Measurements from ENCODE around the gene PAIP2B. TPM values are rescaled to one million over a fixed set of nuclear protein-coding genes. Genes with fewer than 3 reads are reported as not detected.
"Not testable (repeated sequence)": the region's sequence is repeated elsewhere in the genome, so short reads cannot be mapped to it uniquely, and the experiment has no call there.

The PAIP2B gene
- total RNA-seq, 2 experiments from 2014 or later = 3.0 to 6.9 TPM

DNA sequence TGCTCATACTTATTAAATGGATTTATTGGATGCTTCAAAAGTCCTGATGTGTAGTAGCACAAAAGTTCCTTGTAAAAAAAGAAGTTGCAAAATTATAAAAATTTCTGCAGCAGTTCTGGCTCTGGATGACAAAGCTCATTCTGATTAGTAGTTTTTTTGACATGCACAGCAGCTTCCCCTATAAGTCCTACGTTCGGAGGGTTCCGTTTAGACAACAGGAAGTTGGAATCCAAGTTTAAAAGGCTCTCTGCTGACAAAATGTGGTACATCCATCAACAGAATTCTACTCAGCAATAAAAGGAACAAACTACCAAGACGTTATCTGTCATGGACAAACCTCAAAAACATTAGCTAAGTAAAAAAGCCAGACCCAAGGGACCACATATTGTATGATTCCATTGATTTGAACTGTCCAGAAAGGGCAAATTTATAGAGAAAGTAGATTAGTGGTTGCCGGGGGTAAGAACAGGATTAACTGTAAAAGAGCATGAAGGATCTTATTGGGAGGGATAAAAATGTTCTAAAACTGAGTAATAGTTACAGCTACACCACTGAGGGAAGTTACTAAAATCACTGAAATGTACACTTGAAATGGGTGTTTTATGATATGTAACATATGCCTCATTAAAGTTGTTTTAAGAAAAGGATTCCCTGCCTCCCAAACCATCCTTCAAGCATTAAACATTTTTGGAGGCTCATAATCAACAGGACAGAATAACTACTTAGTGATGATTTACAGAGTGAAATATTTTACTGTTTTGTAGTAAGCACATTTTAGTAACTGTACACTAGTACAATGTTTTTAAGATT, 43.4 kb downstream of the PAIP2B start:
- POLR2A ChIA-PET; H3K4me3 ChIP-seq (ENCODE audit: low read depth, low read length, poor library complexity, severe bottlenecking); CTCF ChIA-PET (ENCODE audit: unreplicated experiment); H4K20me1 ChIP-seq (ENCODE audit: insufficient read depth, low read length); H3K36me3 ChIP-seq (ENCODE audit: insufficient read depth, low read length); H3K4me1 ChIP-seq (ENCODE audit: insufficient read depth, low read length, poor library complexity, severe bottlenecking); H3K79me2 ChIP-seq (ENCODE audit: insufficient read depth, low read depth, low read length); H3K9me3 ChIP-seq (ENCODE audit: low read length); H3K9me2 ChIP-seq (ENCODE audit: insufficient read depth, low read length); intact Hi-C loops (cut with micrococcal nuclease; ENCODE audit: unreplicated experiment); H3K27ac ChIP-seq (ENCODE audit: low read depth, low read length, poor library complexity, severe bottlenecking); BruUV-seq (replicated peaks); H2AFZ ChIP-seq (ENCODE audit: low read length); DNase-seq (ENCODE audit: low spot score); H3K4me2 ChIP-seq (ENCODE audit: low read length): not testable (repeated sequence)

- no TSS peak for BruUV-seq (replicated peaks)
- intact Hi-C loops (cut with micrococcal nuclease; ENCODE audit: unreplicated experiment) = no loop called here
- H3K4me2 ChIP-seq (ENCODE audit: low read length) = no peak overlapping the region
- H4K20me1 ChIP-seq (ENCODE audit: insufficient read depth, low read length) = no peaks in the 10 kb centered on the region
- H3K36me3 ChIP-seq (ENCODE audit: insufficient read depth, low read length) = no peaks in the 10 kb centered on the region
- H3K9me2 ChIP-seq (ENCODE audit: insufficient read depth, low read length) = no peaks in the 10 kb centered on the region
- no peak for TF ChIP-seq EZH2phosphoT487 (IDR thresholded peaks at IDR 0.05; ENCODE audit: borderline replicate concordance, low read depth, low read length)
- no peak for TF ChIP-seq CTCF (conservative IDR thresholded peaks at IDR 0.05; ENCODE audit: low read length)
- no peak overlapping the region for H2AFZ ChIP-seq (ENCODE audit: low read length)
- no peak overlapping the region for H3K27ac ChIP-seq (ENCODE audit: low read depth, low read length, poor library complexity, severe bottlenecking)
- H3K4me1 ChIP-seq (ENCODE audit: insufficient read depth, low read length, poor library complexity, severe bottlenecking) = no peaks in the 10 kb centered on the region
- ChIA-PET CTCF (ENCODE audit: unreplicated experiment) (no interaction called here), POLR2A (no interaction called here)
- no peaks in the 10 kb centered on the region for H3K79me2 ChIP-seq (ENCODE audit: insufficient read depth, low read depth, low read length)
- no peak overlapping the region for H3K4me3 ChIP-seq (ENCODE audit: low read depth, low read length, poor library complexity, severe bottlenecking)
- no peaks in the 10 kb centered on the region for H3K9me3 ChIP-seq (ENCODE audit: low read length)
- DNase-seq (ENCODE audit: low spot score) = no peak
Observed at GRCh38 chr2:71181316-71181715, 45.6 kb downstream of the PAIP2B start.

GRCh38 chr2:71178836-71179235, 48.1 kb downstream of the PAIP2B start:
- H3K36me3 ChIP-seq (ENCODE audit: insufficient read depth, low read length); H3K4me1 ChIP-seq (ENCODE audit: insufficient read depth, low read length, poor library complexity, severe bottlenecking); BruUV-seq (replicated peaks); H3K9me3 ChIP-seq (ENCODE audit: low read length); H3K27ac ChIP-seq (ENCODE audit: low read depth, low read length, poor library complexity, severe bottlenecking); H2AFZ ChIP-seq (ENCODE audit: low read length); intact Hi-C loops (cut with micrococcal nuclease; ENCODE audit: unreplicated experiment); H3K4me3 ChIP-seq (ENCODE audit: low read depth, low read length, poor library complexity, severe bottlenecking); H3K4me2 ChIP-seq (ENCODE audit: low read length); POLR2A ChIA-PET; CTCF ChIA-PET (ENCODE audit: unreplicated experiment); H3K9me2 ChIP-seq (ENCODE audit: insufficient read depth, low read length); DNase-seq (ENCODE audit: low spot score); H3K79me2 ChIP-seq (ENCODE audit: insufficient read depth, low read depth, low read length); H4K20me1 ChIP-seq (ENCODE audit: insufficient read depth, low read length): not testable (repeated sequence)

DNA sequence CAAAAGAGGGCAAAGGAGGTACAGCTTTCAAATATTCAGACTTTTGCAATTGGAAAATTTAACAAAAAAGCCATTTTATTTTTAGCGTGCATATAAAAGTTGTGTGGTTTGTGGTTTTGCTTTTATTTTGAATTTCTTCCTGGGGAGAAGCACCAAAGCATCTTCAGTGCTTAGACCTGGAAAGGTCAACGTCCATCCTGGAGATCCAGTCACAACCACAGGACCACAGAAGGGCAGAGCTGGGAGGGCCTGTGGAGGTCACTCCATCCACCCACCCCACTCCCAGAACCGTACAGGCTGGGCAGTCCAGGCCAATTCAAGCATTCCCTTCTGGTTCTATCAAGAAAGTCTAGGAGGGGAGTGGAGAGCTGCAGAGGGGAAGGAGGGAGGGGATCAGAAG, 52.7 kb downstream of the PAIP2B start:
- Histone ChIP-seq H3K27ac (ENCODE audit: low read depth, low read length, poor library complexity, severe bottlenecking) (no peak overlapping the region), H3K4me3 (ENCODE audit: low read depth, low read length, poor library complexity, severe bottlenecking) (no peak overlapping the region), H3K36me3 (ENCODE audit: insufficient read depth, low read length) (no peaks in the 10 kb centered on the region), H4K20me1 (ENCODE audit: insufficient read depth, low read length) (no peaks in the 10 kb centered on the region), H3K4me1 (ENCODE audit: insufficient read depth, low read length, poor library complexity, severe bottlenecking) (no peaks in the 10 kb centered on the region), H3K79me2 (ENCODE audit: insufficient read depth, low read depth, low read length) (no peaks in the 10 kb centered on the region), H3K9me3 (ENCODE audit: low read length) (no peaks in the 10 kb centered on the region), H2AFZ (ENCODE audit: low read length) (no peak overlapping the region), H3K4me2 (ENCODE audit: low read length) (no peak overlapping the region), H3K9me2 (ENCODE audit: insufficient read depth, low read length) (no peaks in the 10 kb centered on the region)
- TF ChIP-seq EZH2phosphoT487 (IDR thresholded peaks at IDR 0.05; ENCODE audit: borderline replicate concordance, low read depth, low read length) (no peak), CTCF (conservative IDR thresholded peaks at IDR 0.05; ENCODE audit: low read length) (no peak)
- POLR2A ChIA-PET = no interaction called here
- CTCF ChIA-PET (ENCODE audit: unreplicated experiment) = no interaction called here
- intact Hi-C loops (cut with micrococcal nuclease; ENCODE audit: unreplicated experiment) = no loop called here
- no peak for DNase-seq (ENCODE audit: low spot score)
- no TSS peak for BruUV-seq (replicated peaks)
